Activated naive CD4-positive, alpha-beta T cell (primary cell): ENCODE measurements around the gene SGMS1.
"Not testable (repeated sequence)": the region's sequence is repeated elsewhere in the genome, so short reads cannot be mapped to it uniquely, and the experiment has no call there.

Experiments
- DNase-seq, 4 experiments: peaks; one replicate each; lab custom pipeline; 2025; lab: John Stamatoyannopoulos, UW

The SGMS1 gene

DNA sequence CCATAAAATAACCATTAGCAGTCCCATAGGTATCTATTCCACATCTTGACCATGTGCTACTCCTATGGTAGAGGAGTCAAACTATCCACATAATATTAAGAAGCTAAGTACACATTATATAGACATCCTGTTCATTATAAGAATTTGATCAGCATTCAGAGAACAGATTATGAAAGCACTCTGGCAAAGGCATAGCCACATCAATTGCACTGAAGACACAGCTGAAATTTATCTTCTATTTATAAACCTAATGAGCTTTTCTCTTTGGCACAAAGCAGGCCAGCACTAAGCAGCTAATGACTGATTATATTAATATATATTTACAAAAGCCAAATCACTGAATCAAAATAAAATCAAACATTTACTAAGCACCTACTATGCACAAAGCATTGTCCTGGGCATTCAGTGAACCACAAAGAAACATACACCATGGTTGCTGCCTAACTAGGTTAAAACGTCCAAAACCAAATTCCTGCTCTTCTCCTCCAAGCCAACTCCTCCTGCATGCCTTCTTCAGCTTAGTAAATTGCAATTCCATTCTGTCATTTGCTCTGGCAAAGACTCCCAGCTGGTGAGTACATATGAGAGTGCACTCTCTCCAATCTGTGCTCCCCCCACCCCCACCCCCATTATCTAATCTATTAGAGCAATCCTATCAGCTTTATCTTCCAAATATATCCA is 249.8 kb downstream of the SGMS1 start:
- no peak for DNase-seq

DNA sequence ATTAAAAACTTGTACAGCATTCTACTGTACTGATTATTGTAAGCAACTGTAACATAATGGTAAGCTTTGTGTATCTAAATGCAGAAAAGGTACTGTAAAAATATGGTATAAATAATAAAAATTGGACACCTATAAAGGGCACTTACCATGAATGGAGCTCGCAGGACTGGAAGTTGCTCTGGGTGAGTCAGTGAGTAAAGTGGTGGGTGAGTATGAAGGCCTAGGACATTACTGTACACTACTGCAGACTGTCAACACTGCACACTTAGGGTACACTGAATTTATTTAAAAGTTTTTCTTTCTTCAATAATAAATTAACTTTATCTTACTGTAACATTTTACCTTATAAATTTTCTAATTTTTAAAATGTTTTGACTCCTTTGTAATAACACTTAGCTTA is 253.8 kb downstream of the SGMS1 start:
- no peak for DNase-seq

DNA sequence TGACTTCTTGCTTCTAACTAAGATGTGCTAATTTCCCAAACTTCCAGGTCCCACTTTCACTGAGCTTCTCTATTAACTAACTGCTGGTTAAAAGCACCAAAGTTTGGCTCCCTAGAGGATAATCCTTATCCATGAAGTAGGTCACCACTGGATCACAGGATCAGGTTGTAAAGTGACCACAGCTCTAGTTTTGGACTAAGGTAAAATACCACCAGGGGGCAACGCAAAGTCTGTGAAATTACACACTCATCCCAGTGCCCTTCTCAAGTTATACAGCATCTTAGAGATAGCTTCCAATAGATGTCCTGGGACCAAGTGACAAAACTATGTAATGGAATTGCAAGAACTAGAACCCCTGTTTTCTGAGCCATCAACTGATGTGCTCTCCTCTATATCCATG is 256.0 kb downstream of the SGMS1 start:
- DNase-seq, result no peak

DNA sequence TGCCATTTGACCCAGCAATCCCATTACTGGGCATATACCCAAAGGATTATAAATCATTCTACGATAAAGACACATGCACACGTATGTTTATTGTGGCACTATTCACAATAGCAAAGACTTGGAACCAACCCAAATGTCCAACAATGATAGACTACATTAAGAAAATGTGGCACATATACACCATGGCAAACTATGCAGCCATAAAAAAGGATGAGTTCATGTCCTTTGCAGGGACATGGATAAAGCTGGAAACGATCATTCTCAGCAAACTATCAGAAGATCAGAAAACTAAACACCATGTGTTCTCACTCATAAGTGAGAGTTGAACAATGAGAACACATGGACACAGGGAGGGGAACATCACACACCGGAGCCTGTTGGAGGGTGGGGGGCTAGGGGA is 257.3 kb downstream of the SGMS1 start:
- not testable (repeated sequence) for DNase-seq

DNA sequence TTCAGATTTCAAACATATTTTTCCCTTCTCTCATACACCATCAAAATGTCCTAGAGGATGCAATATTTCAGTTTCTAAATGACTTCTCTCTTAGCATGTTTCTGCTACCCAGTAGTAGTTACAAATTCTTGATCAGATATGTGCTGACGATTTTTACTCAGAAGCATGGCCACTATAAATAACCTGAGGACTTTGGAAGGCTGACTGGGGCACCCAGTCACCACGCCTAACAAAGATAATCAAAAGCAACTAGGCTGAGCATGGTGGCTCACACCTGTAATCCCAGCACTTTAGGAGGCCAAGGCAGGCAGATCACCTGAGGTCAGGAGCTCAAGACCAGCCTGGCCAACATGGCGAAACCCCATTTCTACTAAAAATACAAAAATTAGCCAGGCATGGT is 259.0 kb downstream of the SGMS1 start:
- DNase-seq, result not testable (repeated sequence)

DNA sequence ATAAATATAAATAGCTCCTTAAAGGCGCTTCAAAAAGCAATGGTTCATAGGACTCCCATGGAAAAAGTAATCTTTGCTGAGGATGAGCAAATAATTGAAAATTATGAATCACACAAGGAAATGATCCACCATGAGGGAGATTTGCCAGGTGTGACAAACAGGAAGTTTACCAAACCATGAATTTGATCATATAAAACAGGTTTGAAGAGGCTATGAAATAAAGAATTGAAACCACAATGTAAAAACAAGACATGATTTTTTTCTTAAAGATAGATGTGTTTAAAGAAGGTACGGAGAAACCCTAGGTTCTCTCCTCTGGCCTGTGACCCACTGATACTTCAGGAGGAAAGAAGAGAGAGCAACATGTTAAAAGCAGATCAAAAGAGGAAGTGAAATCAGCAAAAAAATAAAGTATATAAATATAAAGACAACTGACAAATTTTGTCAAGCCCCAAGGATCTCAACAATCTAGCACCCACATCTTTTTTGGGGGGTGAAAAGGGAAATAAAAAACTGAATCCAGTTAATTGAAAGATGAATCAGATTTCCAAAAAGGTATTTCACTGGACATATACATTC is 261.1 kb downstream of the SGMS1 start:
- no peak for DNase-seq

DNA sequence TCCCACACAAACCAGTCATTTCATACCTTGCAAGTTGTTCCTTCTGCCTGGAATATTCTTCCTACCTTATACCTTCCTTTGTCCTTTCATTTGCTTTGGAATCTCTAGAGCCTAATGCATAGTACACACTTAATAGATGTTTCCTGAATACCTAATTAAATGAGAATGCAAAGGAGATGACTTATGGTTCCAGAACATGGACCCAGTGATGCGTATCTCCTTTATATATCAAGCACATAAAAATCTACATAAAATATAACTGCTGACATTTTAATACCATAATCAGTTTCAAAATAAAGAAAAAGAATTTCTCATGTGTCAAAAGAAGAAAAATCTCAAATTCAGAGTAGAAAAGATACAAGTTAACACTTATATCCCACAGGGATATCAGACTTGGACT is 261.8 kb downstream of the SGMS1 start:
- DNase-seq, result no peak

DNA sequence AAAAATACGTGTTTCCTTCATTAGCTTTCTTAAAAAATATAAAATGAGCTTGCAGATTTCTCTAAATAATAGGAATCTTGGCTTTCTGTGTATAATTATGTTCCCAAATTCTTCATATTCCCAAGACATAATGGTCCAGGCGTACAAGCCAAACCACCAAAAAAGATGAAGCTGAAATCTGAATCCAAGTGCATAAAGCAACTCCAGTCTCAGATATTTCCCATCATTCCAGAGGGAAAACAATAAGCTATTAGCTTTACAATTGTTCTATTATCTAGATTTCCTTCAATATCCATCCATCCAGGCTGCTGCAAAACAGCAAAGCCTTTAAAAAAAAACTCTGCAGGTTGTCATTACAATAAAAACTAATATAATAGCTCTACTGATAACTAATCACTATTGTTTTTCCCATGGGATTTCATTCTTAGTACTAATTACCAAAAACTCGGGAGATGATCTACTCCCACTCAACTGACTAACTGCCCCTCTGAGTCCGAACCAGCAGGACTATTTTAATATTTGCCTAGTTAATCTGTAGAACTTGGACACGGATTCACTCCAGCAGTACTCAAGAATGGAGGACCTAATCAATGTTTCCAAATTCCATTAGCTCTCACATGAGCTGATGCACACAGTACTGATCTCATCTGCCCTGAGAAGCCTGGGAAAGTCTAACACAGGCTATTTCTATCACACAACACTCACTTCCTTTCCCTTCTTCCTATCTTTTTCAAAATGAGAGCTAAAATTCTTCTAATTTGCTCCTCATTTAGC is 263.5 kb downstream of the SGMS1 start:
- no peak for DNase-seq

DNA sequence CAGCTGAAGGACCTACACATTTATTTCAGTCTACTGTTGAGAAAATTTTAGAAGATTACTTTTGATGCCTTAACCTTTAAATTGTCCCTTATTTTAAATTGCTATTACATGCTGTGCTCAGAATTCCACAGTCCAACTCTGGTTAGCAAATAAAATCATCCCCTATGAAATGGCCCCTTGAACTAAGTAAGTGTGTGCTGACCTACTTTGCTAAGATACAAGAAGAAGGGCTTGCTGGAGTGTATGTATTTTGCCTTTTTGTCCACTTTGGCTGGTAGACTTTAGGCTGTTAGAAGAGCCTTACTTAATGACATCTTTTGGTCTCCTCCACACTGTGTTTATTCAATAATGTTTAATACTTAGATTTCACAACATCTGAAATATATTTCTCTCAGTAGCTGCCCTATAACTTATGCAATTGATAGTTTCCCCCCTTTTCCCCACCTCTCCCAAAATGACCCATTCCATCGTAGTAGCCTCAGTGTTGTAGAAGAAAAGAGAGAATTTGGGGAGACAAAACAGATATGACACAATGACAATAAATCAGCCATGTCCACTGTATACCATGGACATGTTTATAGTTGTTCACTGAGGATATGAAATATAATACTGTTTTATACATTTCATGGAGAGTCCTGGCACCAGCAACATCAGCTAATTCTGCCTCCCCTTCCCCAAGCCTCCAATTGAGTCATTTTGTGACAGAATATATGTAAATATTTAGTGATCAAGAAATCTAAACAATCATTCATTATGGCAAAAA is 264.6 kb downstream of the SGMS1 start:
- DNase-seq, result no peak

DNA sequence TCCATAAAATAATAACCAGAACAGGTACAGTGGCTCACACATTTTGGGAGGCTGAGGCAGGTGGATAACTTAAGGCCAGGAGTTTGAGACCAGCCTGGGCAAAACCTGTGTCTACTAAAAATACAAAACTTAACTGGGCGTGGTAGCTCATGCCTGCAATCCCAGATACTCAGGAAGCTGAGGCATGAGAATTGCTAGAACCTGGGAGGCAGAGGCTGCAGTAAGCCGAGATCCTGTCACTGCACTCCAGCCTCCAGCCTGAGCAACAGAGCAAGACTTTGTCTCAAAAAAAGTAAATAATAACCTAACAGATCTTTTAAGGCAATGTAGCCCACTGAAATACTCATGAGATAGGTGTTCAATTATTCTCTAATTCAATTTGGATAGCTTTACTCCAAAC is 265.3 kb downstream of the SGMS1 start:
- DNase-seq, result no peak

DNA sequence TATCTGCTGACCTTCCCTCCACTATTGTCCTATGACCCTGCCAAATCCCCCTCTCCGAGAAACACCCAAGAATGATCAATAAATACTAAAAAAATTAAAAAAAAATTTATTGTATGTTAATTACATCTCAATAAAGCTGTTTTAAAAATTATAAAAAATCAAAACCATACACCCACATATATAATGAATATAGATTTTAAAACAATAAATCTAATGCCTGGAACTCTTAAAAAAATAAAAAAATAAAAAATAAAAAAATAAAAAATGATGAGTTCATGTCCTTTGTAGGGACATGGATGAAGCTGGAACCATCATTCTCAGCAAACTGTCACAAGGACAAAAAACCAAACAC is 267.3 kb downstream of the SGMS1 start:
- DNase-seq, result not testable (repeated sequence)

DNA sequence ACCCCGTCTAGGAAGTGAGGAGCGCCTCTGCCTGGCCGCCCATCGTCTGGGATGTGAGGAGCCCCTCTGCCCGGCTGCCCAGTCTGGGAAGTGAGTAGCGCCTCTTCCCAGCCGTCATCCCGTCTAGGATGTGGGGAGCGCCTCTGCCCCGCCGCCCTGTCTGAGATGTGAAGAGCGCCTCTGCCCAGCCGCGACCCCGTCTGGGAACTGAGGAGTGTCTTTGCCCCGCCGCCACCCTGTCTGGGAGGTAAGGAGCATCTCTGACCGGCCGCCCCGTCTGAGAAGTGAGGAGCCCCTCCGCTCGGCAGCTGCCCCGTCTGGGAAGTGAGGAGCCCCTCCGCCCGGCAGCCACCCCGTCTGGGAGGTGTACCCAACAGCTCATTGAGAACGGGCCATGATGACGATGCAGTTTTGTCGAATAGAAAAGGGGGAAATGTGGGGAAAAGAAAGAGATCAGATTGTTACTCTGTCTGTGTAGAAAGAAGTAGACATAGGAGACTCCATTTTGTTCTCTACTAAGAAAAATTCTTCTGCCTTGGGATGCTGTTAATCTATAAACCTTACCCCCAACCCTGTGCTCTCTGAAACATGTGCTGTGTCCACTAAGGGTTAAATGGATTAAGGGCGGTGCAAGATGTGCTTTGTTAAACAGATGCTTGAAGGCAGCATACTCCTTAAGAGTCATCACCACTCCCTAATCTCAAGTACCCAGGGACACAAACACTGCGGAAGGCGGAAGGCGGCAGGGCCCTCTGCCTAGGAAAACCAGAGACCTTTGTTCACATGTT is 267.9 kb downstream of the SGMS1 start:
- not testable (repeated sequence) for DNase-seq

DNA sequence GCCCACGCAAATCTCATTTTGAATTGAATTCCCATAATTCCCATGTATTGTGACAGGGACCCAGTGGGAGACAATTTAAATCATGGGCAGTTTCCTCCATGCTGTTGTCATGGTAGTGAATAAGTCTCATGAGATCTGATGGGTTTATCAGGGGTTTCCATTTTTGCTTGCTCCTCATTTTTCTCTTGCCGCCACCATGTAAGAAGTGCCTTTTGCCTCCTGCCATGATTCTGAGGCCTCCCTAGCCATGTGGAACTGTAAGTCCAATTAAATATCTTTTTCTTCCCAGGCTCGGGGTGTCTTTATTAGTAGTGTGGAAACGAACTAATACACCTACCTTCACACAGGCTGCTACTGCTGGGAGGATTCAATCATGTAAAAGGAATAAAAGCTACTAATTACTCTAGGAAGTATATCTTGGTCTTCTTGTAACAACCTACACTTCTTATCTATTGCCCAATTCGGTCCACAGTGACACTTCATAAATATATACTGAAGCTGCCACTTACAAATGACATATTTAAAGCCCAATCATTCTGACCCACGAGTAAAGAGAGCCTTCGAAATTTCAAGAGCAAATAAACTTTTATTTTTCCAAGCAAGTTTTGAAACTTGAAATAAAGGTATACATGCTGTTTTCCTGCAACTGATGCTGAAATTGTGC is 272.1 kb downstream of the SGMS1 start:
- no peak for DNase-seq

DNA sequence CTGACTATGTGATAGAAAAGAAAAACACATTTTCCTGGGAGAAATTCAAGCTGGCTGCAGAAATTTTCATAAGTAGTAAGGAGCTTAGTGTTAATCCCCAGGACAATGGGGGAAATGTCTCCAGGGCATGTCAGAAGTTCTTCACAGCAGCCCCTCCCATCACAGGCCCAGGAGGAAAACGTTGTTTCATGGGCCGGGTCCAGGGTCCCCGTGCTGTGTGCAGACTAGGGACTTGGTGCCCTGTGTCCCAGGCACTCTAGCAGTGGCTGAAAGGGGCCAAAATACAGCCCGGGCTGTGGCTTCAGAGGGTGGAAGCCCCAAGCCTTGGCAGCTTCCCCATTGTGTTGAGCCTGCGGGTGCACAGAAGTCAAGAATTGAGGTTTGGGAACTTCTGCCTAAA is 273.4 kb downstream of the SGMS1 start:
- no peak for DNase-seq

DNA sequence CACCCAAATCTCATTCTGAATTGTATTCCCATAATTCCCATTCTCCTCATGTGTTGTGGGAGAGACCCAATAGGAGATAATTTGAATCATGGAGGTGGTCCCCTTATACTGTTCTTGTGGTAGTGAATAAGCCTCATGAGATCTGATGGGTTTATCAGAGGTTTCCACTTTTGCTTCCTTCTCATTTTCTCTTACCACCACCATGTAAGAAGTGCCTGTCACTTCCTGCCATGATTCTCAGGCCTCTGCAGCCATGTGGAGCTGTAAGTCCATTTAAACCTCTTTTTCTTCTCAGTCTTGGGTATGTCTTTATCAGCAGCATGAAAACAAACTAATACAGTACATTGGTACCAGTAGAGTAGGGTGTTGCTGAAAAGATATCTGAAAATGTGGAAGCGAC is 274.2 kb downstream of the SGMS1 start:
- DNase-seq, result no peak

DNA sequence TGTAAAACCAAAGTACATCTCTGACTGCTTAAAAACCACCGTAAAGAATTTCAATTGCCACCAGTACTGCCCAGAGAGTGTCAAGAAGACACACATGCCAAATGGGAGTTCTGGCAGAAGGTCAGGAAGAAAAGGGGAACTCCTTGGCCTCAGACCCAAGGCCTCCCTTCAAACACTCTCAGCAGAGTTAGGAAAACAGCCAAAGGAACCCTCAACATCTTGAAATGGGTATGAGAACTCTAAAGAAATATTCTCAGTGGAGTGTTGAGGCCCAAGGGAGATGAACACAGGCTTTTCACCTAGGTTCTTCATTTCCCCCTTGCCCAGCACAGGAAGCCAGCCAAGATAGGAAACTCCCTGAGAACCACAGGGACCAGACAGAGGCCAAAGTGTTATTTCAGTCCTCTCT is 276.4 kb downstream of the SGMS1 start:
- DNase-seq, result no peak

DNA sequence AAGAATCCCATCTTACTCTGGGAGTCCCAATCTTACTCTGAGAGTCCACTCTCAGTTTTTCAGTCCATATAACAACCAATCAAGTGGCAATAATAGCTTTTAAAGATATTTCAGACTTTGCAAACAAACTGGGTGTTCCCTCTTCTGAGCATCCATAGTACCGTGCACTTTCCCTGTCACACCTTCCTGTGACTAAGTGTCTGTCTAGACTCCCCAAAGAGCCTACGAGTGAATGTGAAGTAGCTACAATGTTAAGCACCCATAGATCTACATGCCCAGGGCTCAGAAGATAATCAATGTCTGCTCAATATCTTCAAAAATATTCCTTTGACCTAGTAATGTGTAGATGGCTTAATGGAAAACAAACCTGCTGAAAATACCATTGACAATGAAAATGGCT is 276.8 kb downstream of the SGMS1 start:
- no peak for DNase-seq

DNA sequence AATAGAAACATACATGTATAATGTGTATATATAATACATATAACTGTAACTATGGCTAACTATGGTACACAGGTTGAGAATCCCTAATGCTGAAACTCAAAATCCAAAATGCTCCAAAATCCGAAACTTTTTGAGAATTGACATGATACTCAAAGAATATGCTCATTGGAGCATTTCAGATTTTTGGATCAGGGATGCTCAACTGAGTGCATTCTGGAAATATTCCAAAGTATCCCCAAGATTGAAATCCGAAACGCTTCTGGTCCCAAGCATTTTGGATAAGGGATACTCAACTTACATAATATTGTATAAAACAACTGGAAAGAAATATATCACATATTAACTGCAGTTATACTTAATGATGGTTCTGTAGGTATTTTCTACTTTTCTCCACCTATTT is 278.2 kb downstream of the SGMS1 start:
- DNase-seq, result no peak

DNA sequence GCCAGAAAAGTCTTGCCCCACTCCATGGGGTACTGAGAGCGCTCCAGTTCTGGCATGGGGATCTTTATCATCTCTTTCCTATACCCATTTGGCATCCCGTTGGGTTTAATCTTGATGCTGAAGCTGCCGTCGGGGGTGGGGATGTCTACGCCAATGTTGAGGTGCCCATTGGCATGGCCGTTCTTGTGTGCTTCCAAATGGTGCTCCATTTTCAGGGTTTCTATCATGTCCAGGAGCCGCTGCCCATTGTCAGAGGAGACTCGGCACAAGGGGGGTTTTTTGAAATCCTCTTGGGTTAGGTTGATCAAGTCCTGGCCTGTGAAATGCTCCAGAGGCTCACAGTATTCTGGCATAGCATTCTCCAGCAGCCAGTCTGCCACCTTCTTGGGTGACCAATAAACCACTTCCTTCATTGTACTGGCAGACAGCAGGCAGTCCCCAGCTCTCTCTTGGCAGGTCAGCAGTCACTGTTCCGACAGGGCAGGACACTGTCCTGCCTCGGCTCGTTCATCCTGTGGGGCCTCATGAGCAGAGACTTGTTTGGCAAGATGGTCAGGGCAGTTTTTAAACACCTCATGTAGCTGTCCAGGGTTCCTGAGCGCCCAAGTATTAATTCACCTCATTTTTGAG is 279.9 kb downstream of the SGMS1 start:
- no peak for DNase-seq

DNA sequence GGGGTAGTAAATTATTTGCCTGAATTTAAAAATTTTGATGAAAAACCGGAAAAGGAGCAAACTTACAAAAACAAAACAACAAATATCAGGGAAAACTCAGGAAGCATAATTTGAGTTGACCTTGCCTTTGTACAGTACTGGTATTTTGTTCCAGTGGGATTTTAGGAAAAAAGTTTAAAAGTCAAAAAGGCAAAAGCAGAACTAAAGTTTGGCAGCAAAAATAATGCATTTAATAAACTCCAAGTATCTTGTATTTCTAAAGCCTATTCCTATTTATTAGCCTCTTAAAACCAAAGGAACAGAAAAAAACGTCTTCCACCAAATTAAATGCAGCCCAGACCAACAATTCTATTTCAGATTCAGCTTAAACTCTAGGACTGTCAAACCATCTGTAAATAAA is 281.8 kb downstream of the SGMS1 start:
- no peak for DNase-seq

DNA sequence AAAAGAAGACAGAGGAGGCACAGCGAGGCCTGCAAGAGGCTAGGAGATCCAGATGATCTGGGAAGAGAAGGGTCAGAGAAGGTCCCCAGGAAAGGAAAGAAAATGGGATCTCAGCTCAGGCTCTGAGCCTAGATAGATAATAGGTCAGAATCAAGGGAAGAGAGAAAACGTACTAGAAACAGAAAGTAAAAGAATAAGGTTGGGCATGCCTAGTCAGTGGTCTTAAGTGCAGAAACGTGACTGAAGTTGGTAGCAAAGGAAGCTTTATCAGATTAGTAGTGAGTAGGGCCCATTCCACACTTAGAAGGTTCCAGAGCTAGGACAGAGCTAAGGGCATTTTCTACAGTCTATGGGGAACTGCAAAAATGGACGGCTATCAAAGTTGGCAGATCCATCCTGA is 287.6 kb downstream of the SGMS1 start:
- DNase-seq, result no peak
